H9 (cell line): ENCODE measurements around the gene TNFRSF17. TPM values are rescaled to one million over a fixed set of nuclear protein-coding genes. Genes with fewer than 3 reads are reported as not detected.

ENCODE experiments used
- DNase-seq: peaks from one replicate; pipeline ENCODE4 v3.0.0-alpha.2; 2017
- H2AFZ ChIP-seq: one replicate; pipeline ENCODE4 v1.6.1; 2013; ENCODE audit warnings: mild to moderate bottlenecking, low read length, control low read depth, moderate library complexity
- H2AK5ac ChIP-seq: 2 replicates; pipeline ENCODE4 v1.6.1; 2013; ENCODE audit warnings: low read length, control low read depth, mixed read lengths; ENCODE audit not compliant: insufficient read length
- H2BK120ac ChIP-seq: one replicate; pipeline ENCODE4 v1.6.1; 2013; ENCODE audit warnings: low read depth, mild to moderate bottlenecking, low read length, control low read depth, inconsistent platforms; ENCODE audit not compliant: poor library complexity, severe bottlenecking
- H2BK12ac ChIP-seq: 2 replicates; pipeline ENCODE4 v1.6.1; 2013; ENCODE audit warnings: low read length, control low read depth, mixed read lengths, low read depth; ENCODE audit not compliant: insufficient read length
- H2BK15ac ChIP-seq: 2 replicates; pipeline ENCODE4 v1.6.1; 2013; ENCODE audit warnings: low read depth, low read length, control low read depth
- H2BK20ac ChIP-seq: one replicate; pipeline ENCODE4 v1.6.1; 2013; ENCODE audit warnings: low read depth, mild to moderate bottlenecking, low read length, control low read depth, inconsistent platforms; ENCODE audit not compliant: poor library complexity, severe bottlenecking
- H2BK5ac ChIP-seq: 2 replicates; pipeline ENCODE4 v1.6.1; 2013; ENCODE audit warnings: low read length, control low read depth, mixed read lengths; ENCODE audit not compliant: insufficient read length
- H3K14ac ChIP-seq: 2 replicates; pipeline ENCODE4 v1.6.1; 2013; ENCODE audit warnings: low read length, control low read depth; ENCODE audit not compliant: insufficient read depth
- H3K18ac ChIP-seq: 2 replicates; pipeline ENCODE4 v1.6.1; 2013; ENCODE audit warnings: low read depth, mild to moderate bottlenecking, mixed read lengths, low read length, control low read depth; ENCODE audit not compliant: insufficient read length
- H3K23ac ChIP-seq: 2 replicates; pipeline ENCODE4 v1.6.1; 2013; ENCODE audit warnings: low read length, control low read depth, mixed read lengths, low read depth; ENCODE audit not compliant: insufficient read length
- H3K23me2 ChIP-seq: 2 replicates; pipeline ENCODE4 v1.6.1; 2013; ENCODE audit warnings: low read depth, mild to moderate bottlenecking, mixed read lengths, low read length, control low read depth; ENCODE audit not compliant: insufficient read length, poor library complexity, severe bottlenecking
- H3K27ac ChIP-seq: 2 replicates; pipeline ENCODE4 v1.5.1; 2013; ENCODE audit warnings: low read length, control low read depth, mixed read lengths, low read depth; ENCODE audit not compliant: insufficient read length
- H3K27me3 ChIP-seq: 2 replicates; pipeline ENCODE4 v1.6.1; 2013; ENCODE audit warnings: low read length, control low read depth, inconsistent platforms; ENCODE audit not compliant: insufficient read depth
- H3K4ac ChIP-seq: 2 replicates; pipeline ENCODE4 v1.6.1; 2013; ENCODE audit warnings: low read depth, mild to moderate bottlenecking, control low read depth, inconsistent platforms, low read length, moderate library complexity
- H3K4me1 ChIP-seq: 2 replicates; pipeline ENCODE4 v1.6.1; 2013; ENCODE audit warnings: low read length, control low read depth, inconsistent platforms; ENCODE audit not compliant: insufficient read depth
- H3K4me2 ChIP-seq: 2 replicates; pipeline ENCODE4 v1.6.1; 2013; ENCODE audit warnings: low read length, control low read depth, mixed read lengths; ENCODE audit not compliant: insufficient read length, insufficient read depth
- H3K56ac ChIP-seq: 2 replicates; pipeline ENCODE4 v1.6.1; 2013; ENCODE audit warnings: low read depth, mild to moderate bottlenecking, mixed read lengths, low read length, control low read depth; ENCODE audit not compliant: insufficient read length
- H3K79me1 ChIP-seq: 2 replicates; pipeline ENCODE4 v1.6.1; 2013; ENCODE audit warnings: low read depth, mild to moderate bottlenecking, moderate library complexity, low read length, control low read depth, inconsistent platforms; ENCODE audit not compliant: insufficient read depth, poor library complexity, severe bottlenecking
- H3K79me2 ChIP-seq: 2 replicates; pipeline ENCODE4 v1.6.1; 2013; ENCODE audit warnings: low read length, control low read depth, inconsistent platforms; ENCODE audit not compliant: insufficient read depth
- H3K9ac ChIP-seq: 2 replicates; pipeline ENCODE4 v1.6.1; 2013; ENCODE audit warnings: low read length, control low read depth, mixed read lengths; ENCODE audit not compliant: insufficient read length; ENCODE audit errors: extremely low read depth
- H3K9me3 ChIP-seq: one replicate; pipeline ENCODE4 v1.6.1; 2013; ENCODE audit warnings: low read depth, low read length, inconsistent platforms; ENCODE audit not compliant: control insufficient read depth
- H3T11ph ChIP-seq: one replicate; pipeline ENCODE4 v1.6.1; 2013; ENCODE audit warnings: mild to moderate bottlenecking, low read length, control low read depth, inconsistent platforms
- H4K20me1 ChIP-seq: one replicate; pipeline ENCODE4 v1.6.1; 2013; ENCODE audit not compliant: control insufficient read depth, insufficient read length, insufficient read depth
- H4K5ac ChIP-seq: 2 replicates; pipeline ENCODE4 v1.6.1; 2013; ENCODE audit warnings: low read depth, mild to moderate bottlenecking, mixed read lengths, low read length, control low read depth; ENCODE audit not compliant: insufficient read length
- H4K8ac ChIP-seq: replicated peaks from 2 replicates; pipeline ENCODE4 v1.6.1; 2013; ENCODE audit warnings: low read length, control low read depth, mixed read lengths, low read depth; ENCODE audit not compliant: insufficient read length
- H4K91ac ChIP-seq: 2 replicates; pipeline ENCODE4 v1.6.1; 2013; ENCODE audit warnings: low read depth, mild to moderate bottlenecking, moderate library complexity, mixed read lengths, low read length, control low read depth; ENCODE audit not compliant: insufficient read length
- H3K27ac Mint-ChIP-seq, 3 experiments: 2 replicates in 2 of 3; 3 replicates in 1 of 3; pipeline ENCODE4 v1.8.0; 2020 to 2021; ENCODE audit warnings: mixed read lengths in 3 of 3, mild to moderate bottlenecking in 1 of 3, moderate library complexity in 1 of 3
- H3K27me3 Mint-ChIP-seq: 2 replicates; pipeline ENCODE4 v1.8.0; 2021; ENCODE audit warnings: low read depth, mild to moderate bottlenecking, moderate library complexity, mixed read lengths
- H3K36me3 Mint-ChIP-seq, 3 experiments: 2 replicates in 2 of 3; 3 replicates in 1 of 3; pipeline ENCODE4 v1.8.0; 2020 to 2021; ENCODE audit warnings: low read depth in 3 of 3, mixed read lengths in 3 of 3; ENCODE audit not compliant: insufficient read depth in 1 of 3
- H3K4me1 Mint-ChIP-seq, 2 experiments: 2 replicates each; pipeline ENCODE4 v1.8.0; 2020; ENCODE audit warnings: mixed read lengths in 2 of 2
- H3K4me3 Mint-ChIP-seq, 2 experiments: 2 replicates in 1 of 2; 3 replicates in 1 of 2; pipeline ENCODE4 v1.8.0; 2020 to 2021; ENCODE audit warnings: mild to moderate bottlenecking in 2 of 2, mixed read lengths in 2 of 2, moderate library complexity in 1 of 2
- H3K9me3 Mint-ChIP-seq, 2 experiments: 2 replicates in 1 of 2; 3 replicates in 1 of 2; pipeline ENCODE4 v1.8.0; 2020; ENCODE audit warnings: mild to moderate bottlenecking in 2 of 2, mixed read lengths in 2 of 2, moderate library complexity in 1 of 2
- WGBS: extraction: QIAGEN DNeasy Blood & Tissue Kit; methylation state at CpG from one replicate; pipeline ENCODE4 v1.1.7; 2013; ENCODE audit warnings: missing lambda C conversion rate, low lambda C conversion rate, mixed read lengths; ENCODE audit not compliant: insufficient read length; ENCODE audit errors: extremely low coverage; 5-methylcytosine and 5-hydroxymethylcytosine counted together
- total RNA-seq: library from RNA; stranded (reverse); gene quantifications from 2 replicates; pipeline ENCODE4 v1.2.1, GENCODE V29; 2021
- TF ChIP-seq, protein P1 (sequence below): fragments of 200-600 bp; sonication (generic); conservative IDR thresholded peaks from 3 replicates; pipeline ENCODE4 v1.8.0; 2021; ENCODE audit warnings: antibody characterized with exemption, mild to moderate bottlenecking

TNFRSF17 gene
- total RNA-seq, 1 experiment from 2014 or later: not detected

DNA sequence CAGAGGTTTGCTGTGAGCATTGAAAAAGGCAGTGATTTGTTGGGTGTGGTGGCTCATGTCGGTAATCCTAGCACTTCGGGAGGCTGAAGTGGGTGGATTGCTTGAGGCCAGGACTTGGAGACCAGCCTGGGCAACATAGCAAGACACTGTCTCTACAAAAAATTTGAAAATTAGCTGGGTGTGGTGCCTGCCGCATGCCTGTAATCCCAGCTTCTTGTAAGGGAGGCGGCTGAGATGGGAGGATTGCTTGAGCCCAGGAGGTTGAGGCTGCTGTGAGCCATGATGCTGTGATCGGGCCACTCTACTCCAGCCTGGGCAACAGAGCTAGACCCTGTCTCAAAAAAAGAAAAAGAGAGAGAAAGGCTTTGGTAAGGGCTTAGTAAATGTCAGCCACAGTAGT lies 16.2 kb upstream of the TNFRSF17 start:
- no peaks in the 10 kb centered on the region for H3K36me3 Mint-ChIP-seq
- no peak overlapping the region for H3K23ac ChIP-seq
- no peak overlapping the region for H3K56ac ChIP-seq
- H3K27me3 ChIP-seq: no peaks in the 10 kb centered on the region
- no peaks in the 10 kb centered on the region for H3K4me1 ChIP-seq
- H3K27ac ChIP-seq: no peak overlapping the region
- no peak overlapping the region for H4K8ac ChIP-seq
- no peak overlapping the region for H2BK120ac ChIP-seq
- H2AK5ac ChIP-seq: no peak overlapping the region
- peaks cover 10 to 11% of the 10 kb centered on the region in 2 experiments; a peak in 3 of 4 replicates for H3K4me1 Mint-ChIP-seq
- no peaks in the 10 kb centered on the region for H3K79me1 ChIP-seq
- H4K20me1 ChIP-seq: no peaks in the 10 kb centered on the region
- H2BK5ac ChIP-seq: no peak overlapping the region
- no CpG with 5 or more reads among the region's 5 CpGs for WGBS
- no peak overlapping the region for H3T11ph ChIP-seq
- no peaks in the 10 kb centered on the region for H3K9me3 ChIP-seq
- H3K4me2 ChIP-seq: no peak overlapping the region
- H3K4me3 Mint-ChIP-seq: no peak overlapping the region
- no peak overlapping the region for H2BK20ac ChIP-seq
- DNase-seq: no peak
- TF ChIP-seq, protein P1, sequence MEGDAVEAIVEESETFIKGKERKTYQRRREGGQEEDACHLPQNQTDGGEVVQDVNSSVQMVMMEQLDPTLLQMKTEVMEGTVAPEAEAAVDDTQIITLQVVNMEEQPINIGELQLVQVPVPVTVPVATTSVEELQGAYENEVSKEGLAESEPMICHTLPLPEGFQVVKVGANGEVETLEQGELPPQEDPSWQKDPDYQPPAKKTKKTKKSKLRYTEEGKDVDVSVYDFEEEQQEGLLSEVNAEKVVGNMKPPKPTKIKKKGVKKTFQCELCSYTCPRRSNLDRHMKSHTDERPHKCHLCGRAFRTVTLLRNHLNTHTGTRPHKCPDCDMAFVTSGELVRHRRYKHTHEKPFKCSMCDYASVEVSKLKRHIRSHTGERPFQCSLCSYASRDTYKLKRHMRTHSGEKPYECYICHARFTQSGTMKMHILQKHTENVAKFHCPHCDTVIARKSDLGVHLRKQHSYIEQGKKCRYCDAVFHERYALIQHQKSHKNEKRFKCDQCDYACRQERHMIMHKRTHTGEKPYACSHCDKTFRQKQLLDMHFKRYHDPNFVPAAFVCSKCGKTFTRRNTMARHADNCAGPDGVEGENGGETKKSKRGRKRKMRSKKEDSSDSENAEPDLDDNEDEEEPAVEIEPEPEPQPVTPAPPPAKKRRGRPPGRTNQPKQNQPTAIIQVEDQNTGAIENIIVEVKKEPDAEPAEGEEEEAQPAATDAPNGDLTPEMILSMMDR: no peak
- H3K27ac Mint-ChIP-seq: no peak overlapping the region; a peak in 1 of 7 replicates
- H3K79me2 ChIP-seq: no peaks in the 10 kb centered on the region
- no peak overlapping the region for H3K14ac ChIP-seq
- no peaks in the 10 kb centered on the region for H3K9me3 Mint-ChIP-seq
- H2AFZ ChIP-seq: no peak overlapping the region
- no peak overlapping the region for H2BK12ac ChIP-seq
- no peak overlapping the region for H3K4ac ChIP-seq
- no peak overlapping the region for H3K9ac ChIP-seq
- no peak overlapping the region for H3K18ac ChIP-seq
- H2BK15ac ChIP-seq: no peak overlapping the region
- no peaks in the 10 kb centered on the region for H3K27me3 Mint-ChIP-seq
- no peaks in the 10 kb centered on the region for H3K23me2 ChIP-seq
- no peak overlapping the region for H4K5ac ChIP-seq
- H4K91ac ChIP-seq: no peak overlapping the region
